ENCODE data around the gene LIN37.
A peak's percentile ranks its signal among the peaks of the same experiment; 100 is the strongest.

Gene LIN37

GRCh38 chr19:35751839-35752745 lies 3.7 kb downstream of the LIN37 start:
- no peak for DNase-seq (ENCODE audit: low read depth in 2 of 2, low spot score in 1 of 2)

DNA sequence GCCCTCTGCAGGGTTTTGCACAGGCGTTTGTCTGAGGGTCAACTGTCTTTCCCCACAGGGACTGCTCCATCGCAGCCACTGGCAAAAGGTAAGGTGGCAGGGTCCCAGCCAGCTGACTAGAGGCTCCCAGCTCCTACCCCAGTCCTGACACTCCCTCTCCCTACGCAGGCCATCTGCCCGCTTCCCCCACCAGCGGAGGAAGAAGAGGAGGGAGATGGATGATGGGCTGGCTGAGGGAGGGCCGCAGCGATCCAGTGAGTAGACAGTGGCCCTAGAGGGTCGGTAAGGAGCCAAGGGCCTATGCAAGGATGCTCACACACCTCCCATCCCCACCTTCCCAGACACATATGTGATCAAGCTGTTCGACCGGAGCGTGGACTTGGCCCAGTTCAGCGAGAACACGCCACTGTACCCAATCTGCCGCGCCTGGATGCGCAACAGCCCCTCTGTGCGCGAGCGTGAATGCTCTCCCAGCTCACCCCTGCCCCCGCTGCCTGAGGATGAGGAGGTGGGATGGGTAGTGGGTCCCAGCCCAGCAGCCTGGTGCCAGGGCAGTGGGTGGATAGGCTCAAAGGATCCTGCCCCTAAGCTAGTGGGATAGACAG lies 4.5 kb downstream of the LIN37 start:
- DNase-seq (ENCODE audit: low read depth in 2 of 2, low spot score in 1 of 2): no peak

DNA sequence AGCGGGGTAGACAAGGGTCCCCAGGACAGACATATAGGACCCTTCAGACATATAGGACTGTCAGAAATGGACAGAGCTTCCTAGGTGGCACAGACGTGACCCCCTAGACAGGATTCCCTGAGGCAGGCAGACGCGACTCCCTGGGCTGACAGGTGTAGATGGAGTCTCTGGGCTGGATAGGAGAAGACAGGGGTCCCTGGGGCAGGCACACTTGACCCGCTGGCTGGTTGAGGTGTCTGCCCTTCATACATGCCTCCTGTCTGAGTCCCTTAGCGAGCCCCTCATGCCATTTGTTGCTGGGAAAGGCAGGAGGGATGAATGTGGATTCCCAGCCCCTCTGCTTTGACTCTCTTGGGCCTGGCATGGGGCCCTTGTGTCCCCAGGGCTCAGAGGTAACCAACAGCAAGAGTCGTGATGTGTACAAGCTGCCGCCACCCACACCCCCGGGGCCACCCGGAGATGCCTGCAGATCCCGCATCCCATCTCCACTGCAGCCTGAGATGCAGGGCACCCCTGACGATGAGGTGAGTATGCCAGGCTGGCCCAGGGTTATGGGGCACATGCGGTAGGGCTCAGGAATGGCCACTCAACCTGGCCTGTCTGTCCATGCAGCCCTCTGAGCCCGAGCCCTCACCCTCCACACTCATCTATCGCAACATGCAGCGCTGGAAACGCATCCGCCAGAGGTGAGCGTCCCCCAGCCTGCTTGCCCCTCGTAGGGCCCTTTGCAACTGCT lies 5.4 kb downstream of the LIN37 start:
- DNase-seq (ENCODE audit: low read depth in 2 of 2, low spot score in 1 of 2): no peak

DNA sequence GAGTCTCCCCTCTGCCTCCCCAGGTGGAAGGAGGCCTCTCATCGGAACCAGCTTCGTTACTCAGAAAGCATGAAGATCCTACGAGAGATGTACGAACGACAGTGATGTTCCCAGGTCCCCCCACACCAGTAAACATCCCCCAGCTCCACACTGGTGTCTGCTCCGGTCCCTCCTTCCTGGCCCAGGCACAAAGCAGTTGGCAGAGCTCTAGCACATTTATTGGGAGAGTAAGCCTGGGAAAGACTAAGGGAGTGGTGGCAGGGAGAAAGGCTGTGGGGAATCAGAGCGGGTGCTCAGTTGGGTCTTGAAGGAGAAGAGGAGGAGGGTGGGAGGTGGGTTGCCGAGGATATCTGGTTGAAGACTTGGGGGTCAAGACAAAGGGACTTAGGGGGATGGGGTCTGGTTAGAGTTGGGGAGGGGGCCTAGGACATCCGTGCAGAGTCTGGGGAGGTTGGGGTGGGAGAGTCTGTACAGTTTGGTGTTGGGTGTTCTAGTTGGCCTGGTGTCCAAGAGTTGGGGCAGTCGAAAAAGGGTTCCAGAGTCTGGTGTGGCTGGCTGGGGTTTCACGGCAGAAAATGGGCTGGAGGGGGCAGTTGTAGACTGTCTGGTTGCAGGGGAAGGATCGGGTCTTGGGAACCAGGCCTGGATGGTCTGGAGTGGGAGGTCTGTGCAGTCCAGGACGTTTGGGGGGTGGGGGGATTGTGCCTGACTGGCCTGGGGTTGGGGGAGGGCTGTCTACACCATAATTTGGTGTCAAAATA lies 6.2 kb downstream of the LIN37 start:
- DNase-seq (ENCODE audit: low read depth in 2 of 2, low spot score in 1 of 2): no peak

GRCh38 chr19:35755131-35755549 lies 6.8 kb downstream of the LIN37 start:
- no peak for DNase-seq (ENCODE audit: low read depth in 2 of 2, low spot score in 1 of 2)

GRCh38 chr19:35755550-35756376 lies 7.4 kb downstream of the LIN37 start:
- peak in 1 of 2 donors; percentile 41 for DNase-seq (ENCODE audit: low read depth in 2 of 2, low spot score in 1 of 2)

DNA sequence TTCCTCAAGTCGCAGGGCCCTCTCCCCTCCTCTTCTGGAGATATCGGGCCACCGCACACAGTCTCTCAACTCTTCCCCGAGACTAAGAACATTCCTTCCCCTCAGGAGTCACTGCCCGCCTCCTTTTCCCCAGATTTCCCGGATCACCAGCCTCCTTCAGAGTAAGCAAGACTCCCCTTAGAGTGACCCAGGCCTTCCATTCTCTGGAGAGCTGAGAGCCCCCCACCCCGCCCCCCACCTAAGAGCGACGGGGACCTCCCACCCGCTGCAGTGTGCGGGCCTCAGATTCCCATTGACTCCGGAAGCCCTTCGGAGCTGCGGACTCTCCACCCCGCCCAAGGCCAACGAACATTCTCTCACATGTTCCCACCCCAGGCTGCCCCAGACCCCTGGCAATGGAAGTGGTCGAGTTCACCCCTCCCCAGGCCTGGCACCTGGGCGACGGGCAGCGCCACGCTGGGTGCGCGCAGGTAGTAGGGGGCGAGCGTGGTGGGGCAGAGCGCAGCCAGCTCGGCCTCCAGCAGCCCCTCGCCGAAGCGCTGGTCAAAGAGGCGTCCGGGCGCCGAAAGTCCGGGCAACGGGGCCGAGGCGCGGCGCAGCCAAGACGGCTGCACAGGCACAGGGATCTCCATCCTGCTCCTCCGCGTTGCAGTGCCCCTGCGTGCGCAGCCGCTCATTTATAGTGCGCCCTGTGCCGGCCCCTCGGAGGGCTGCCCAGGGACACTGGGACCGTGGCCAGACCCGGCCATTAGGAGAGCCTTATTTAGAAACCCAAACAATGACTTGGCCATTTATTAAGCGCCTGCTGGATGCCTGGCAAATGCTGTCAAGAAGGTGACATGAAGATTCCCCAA lies 8.2 kb downstream of the LIN37 start, which contains the start of gene HSPB6:
Gene HSPB6 (minus strand): TSS at position 653 of the 854 bp plus-strand sequence. CDS start 21 bp downstream, at position 632.
- no peak for DNase-seq (ENCODE audit: low read depth in 2 of 2, low spot score in 1 of 2)

- no peak for DNase-seq (ENCODE audit: low read depth in 2 of 2, low spot score in 1 of 2)
These were observed 8.9 kb downstream of the LIN37 start for GRCh38 chr19:35757231-35757748.

DNA sequence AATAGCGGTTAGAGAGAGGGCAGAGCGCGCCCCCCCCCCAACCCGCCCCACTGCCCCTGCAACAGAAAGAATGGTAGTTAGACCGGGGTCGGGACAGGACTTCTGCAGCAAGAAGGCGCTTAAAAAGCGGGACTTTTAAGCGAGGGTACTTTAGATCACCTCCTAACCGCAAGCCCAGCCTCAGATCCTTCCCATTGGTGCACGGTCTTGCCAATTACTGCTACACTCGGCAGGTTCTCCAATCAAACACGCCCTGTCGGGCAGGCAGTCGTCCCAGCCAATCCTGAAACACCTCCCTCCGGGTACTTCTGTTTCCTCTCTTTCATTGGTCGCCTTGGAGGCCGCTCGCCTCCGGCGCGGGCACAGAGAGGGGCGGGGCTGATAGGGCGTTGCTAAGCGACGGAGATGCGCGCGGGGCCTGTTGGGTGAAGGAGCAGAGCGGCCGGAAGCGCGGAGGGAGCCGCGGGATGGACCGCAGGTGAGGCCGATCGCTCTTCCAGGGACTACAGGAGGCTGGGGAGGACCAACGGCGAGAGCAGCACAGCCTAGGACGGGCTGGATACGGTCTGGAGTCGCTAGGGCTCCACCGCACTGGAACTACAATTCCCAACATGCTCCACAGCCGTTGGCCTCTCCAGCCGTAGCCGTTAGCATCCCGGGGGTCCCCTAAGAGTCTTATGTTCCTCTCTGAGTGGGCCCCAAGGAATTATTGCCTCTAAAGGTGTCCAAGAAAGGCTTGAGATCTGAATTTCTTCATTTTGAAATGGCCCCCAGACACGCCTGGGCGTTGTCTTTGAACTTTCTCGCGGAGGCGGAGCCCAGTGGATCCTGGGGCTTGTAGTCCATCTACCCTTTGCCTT lies 9.6 kb downstream of the LIN37 start, which contains the start of gene PROSER3:
Gene PROSER3 (plus strand): TSS at position 428 of the 860 bp plus-strand sequence. CDS start 40 bp downstream, at position 468.
- DNase-seq (ENCODE audit: low read depth in 2 of 2, low spot score in 1 of 2): peak; percentile 96 to 97

DNA sequence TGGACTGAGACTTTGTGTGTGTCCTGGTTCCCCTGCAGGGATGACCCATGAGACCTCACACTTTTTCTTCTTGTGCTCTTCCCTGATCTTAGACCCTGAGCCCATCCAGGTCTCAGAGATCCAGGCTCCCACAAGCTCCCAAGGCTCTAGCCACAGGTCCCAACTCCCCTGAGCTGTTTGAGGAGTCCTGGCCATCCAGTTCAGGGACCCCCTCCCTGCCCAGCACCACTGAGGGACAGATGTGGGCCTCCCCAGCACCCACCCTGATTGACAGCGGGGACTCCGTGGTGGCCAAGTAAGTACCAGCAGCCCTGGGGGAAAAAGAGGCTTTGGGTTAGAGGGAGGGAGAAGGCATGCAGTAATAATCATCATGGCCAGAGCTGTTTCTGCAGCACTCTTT lies 11.3 kb downstream of the LIN37 start:
- no peak for DNase-seq (ENCODE audit: low read depth in 2 of 2, low spot score in 1 of 2)

DNA sequence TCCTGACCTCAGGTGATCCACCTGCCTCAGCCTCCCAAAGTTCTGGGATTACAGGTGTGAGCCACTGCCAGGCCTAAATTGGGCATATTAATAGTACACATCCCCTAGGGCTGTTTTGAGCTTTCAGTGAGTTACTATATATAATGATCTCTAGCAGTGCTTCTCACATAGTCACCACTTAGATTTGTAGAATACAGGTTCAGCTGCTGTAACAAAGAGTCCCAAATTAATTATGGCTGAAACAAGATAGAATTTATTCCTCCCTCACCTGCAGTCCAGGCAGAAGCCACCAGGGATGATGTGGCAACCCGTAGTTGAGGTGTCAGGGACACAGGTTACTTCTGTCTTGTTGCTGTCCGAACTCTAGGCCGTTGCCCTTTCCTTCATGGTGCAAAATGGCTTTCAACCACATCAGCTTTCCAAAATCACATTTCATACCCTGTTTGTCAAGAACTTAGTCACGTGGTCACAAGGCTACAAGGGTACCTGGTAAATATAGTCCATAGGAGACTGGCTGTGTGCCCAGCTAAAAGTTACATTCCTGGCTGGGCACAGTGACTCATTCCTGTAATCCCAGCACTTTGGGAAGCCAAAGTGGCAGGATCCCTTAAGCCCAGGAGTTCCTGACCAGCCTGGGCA lies 12.5 kb downstream of the LIN37 start:
- no peak for DNase-seq (ENCODE audit: low read depth in 2 of 2, low spot score in 1 of 2)

DNA sequence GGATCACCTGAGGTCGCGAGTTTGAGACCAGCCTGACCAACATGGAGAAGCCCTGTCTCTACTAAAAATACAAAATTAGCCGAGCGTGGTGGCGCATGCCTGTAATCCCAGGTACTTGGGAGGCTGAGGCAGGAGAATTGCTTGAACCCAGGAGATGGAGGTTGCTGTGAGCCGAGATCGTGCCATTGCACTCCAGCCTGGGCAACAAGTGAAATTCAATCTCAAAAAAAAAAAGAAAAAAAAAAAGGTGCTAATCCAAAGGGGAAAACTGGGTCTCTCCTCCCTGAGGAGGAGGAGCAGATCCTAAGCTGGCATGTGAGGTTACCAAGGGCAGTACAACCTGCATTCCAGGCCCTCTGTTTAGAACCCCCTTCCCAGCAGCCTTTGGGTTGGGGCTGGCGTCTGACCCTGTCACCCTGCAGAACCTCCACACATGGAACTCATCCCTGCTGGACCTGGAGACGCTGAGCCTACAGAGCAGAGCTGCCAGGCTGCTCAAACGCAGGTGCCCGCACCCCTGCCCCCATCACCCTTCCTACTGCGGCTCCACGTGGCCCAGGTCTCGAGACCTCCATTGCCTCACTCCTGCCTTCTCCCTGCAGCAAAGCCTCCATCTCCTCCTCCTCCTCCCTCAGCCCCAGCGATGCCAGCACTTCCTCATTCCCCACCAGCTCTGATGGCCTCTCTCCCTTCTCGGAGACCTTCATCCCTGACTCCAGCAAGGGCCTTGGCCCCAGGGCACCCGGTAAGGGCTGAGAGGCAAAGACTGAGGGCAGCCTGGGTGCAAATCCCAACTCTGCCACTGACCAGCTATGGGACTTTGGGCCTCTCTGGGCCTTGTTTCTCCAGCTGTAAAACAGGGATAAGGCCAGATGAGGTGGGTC lies 16.3 kb downstream of the LIN37 start:
- DNase-seq (ENCODE audit: low read depth in 2 of 2, low spot score in 1 of 2): no peak

DNA sequence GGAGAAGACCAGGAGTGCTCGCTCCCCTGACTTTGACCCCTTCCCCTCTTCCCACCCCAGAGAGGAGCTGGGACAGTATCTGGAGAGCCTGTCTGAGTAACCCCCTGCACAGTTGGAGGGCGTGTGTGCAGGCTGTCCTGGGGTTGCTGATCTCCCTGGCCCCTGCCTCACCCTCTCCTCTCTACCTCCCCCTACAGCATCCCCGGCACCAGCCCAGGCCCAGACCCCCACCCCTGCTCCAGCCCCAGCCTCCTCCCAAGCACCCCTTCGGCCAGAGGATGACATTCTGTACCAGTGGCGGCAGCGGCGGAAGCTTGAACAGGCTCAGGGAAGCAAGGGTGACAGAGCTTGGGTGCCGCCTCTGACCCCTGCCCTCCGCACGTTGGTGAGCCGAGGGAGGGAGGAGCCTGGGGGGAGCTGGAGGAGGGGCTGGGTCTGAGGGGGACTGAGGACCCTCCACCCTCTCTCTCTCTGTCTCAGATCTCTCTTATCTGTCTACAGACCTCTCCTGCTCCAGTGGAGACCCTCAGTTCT lies 18.3 kb downstream of the LIN37 start:
- no peak for DNase-seq (ENCODE audit: low read depth in 2 of 2, low spot score in 1 of 2)

- no peak for DNase-seq (ENCODE audit: low read depth in 2 of 2, low spot score in 1 of 2)
These were observed 19.1 kb downstream of the LIN37 start for GRCh38 chr19:35767288-35768081.

DNA sequence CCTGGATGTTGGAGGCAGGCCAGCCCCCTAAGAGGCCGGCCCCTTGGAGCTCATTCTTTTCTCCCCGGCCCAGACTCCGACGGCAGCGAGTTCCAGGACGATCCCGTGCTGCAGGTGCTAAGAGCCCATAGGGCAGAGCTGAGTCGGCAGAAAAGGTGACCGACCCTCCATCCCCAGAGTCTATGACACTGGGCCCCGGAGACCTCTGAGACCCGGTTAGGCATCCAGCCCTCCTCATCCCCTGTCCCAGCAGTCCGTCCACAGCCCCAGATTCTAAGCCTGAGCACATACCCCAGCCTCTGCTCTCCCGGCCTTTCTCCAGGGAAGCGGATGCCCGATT lies 19.7 kb downstream of the LIN37 start:
- DNase-seq (ENCODE audit: low read depth in 2 of 2, low spot score in 1 of 2): no peak
